Right atrium auricular region (tissue), 2 donors: ENCODE results near the gene INTS6. TPM values are rescaled to one million over a fixed set of nuclear protein-coding genes. Genes with fewer than 3 reads are reported as not detected.

Experiments used
- DNase-seq: peaks from one replicate; pipeline ENCODE4 v3.0.0-alpha.2; 2019; ENCODE audit warnings: low spot score
- H3K27ac ChIP-seq, 2 donors: fragments of 200-600 bp; sonication (generic); 1 replicate in 1 of 2; 2 replicates in 1 of 2; pipeline ENCODE4 v1.5.1; 2016 to 2019
- H3K27me3 ChIP-seq, 2 donors: fragments of 200-600 bp; sonication (generic); one replicate each; pipeline versions ENCODE4 v1.5.1 to v1.6.0; 2017 to 2019
- H3K36me3 ChIP-seq: fragments of 200-600 bp; sonication (generic); one replicate; pipeline ENCODE4 v1.5.1; 2016
- H3K4me1 ChIP-seq, 2 donors: fragments of 200-600 bp; sonication (generic); one replicate each; pipeline versions ENCODE4 v1.5.1 to v1.6.0; 2017 to 2019
- H3K4me3 ChIP-seq, 2 donors: fragments of 200-600 bp; sonication (generic); 1 replicate in 1 of 2; 2 replicates in 1 of 2; pipeline ENCODE4 v1.5.1; 2017 to 2019; ENCODE audit warnings: mild to moderate bottlenecking in 1 of 2, moderate library complexity in 1 of 2
- H3K9me3 ChIP-seq, 2 donors: fragments of 200-600 bp; sonication (generic); one replicate each; pipeline ENCODE4 v1.5.1; 2019
- total RNA-seq, 2 donors: library from RNA; depleted of rRNA; stranded (reverse); fragments of >200 nt; gene quantifications; one replicate each; pipeline ENCODE4 v1.1.0, GENCODE V29; 2016
- TF ChIP-seq, protein P1 (sequence below), 2 donors: fragments of 200-600 bp; sonication (generic); IDR thresholded peaks; one replicate each; pipeline ENCODE4 v1.5.1; 2019; ENCODE audit warnings: antibody characterized with exemption in 2 of 2

The INTS6 gene
- total RNA-seq, 2 donors from 2014 or later, result 18.7 to 27.6 TPM

DNA sequence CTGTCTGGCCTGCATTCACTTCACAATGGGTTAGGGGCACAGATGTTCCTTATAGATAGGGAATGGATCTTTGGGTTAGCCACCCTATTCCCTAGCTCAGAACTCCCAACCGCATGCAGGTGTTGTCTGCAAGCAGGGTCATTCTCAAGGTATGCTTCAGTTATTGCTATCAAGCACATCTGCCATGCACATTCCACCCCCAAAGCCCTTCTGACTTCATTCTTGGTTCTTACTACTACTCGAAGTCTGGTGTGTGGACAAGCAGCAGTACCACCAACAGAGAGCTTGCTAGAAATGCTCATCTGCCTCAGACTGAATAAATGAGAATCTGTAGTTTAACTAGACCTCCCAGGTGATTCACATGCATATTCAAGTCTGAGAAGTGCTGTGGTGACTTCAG, 82.0 kb downstream of the INTS6 start:
- Histone ChIP-seq H3K4me1 (no peaks in the 10 kb centered on the region), H3K4me3 (no peak overlapping the region), H3K27me3 (no peaks in the 10 kb centered on the region), H3K36me3 (peaks cover 62% of the 10 kb centered on the region), H3K9me3 (no peaks in the 10 kb centered on the region), H3K27ac (no peak overlapping the region)
- no peak for DNase-seq
- TF ChIP-seq, protein P1, sequence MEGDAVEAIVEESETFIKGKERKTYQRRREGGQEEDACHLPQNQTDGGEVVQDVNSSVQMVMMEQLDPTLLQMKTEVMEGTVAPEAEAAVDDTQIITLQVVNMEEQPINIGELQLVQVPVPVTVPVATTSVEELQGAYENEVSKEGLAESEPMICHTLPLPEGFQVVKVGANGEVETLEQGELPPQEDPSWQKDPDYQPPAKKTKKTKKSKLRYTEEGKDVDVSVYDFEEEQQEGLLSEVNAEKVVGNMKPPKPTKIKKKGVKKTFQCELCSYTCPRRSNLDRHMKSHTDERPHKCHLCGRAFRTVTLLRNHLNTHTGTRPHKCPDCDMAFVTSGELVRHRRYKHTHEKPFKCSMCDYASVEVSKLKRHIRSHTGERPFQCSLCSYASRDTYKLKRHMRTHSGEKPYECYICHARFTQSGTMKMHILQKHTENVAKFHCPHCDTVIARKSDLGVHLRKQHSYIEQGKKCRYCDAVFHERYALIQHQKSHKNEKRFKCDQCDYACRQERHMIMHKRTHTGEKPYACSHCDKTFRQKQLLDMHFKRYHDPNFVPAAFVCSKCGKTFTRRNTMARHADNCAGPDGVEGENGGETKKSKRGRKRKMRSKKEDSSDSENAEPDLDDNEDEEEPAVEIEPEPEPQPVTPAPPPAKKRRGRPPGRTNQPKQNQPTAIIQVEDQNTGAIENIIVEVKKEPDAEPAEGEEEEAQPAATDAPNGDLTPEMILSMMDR (IDR thresholded peaks at IDR 0.05), result no peak

DNA sequence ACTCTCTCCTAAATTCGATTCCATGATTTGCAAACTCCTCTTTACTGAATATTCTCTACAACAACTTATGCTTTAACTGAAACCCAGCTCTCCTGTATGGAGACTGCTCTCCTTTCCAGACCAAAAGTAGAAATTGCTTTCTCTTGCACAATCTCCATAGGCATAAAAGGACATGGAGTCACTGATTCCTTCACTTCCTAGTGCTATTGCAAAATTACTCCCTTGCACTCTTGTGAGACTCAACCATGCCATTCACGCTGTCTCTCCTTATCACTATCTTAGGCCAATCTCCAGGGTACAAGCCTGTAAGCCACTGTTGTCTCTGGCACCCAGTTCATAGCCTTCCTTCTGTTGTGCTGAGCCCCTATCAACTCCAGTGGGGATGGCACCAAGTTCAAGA, 82.7 kb downstream of the INTS6 start:
- no peak for DNase-seq
- Histone ChIP-seq H3K9me3 (no peaks in the 10 kb centered on the region), H3K27me3 (no peaks in the 10 kb centered on the region), H3K27ac (no peak overlapping the region), H3K4me3 (no peak overlapping the region), H3K4me1 (no peaks in the 10 kb centered on the region), H3K36me3 (peaks cover 56% of the 10 kb centered on the region)
- TF ChIP-seq, protein P1 (IDR thresholded peaks at IDR 0.05), result no peak

DNA sequence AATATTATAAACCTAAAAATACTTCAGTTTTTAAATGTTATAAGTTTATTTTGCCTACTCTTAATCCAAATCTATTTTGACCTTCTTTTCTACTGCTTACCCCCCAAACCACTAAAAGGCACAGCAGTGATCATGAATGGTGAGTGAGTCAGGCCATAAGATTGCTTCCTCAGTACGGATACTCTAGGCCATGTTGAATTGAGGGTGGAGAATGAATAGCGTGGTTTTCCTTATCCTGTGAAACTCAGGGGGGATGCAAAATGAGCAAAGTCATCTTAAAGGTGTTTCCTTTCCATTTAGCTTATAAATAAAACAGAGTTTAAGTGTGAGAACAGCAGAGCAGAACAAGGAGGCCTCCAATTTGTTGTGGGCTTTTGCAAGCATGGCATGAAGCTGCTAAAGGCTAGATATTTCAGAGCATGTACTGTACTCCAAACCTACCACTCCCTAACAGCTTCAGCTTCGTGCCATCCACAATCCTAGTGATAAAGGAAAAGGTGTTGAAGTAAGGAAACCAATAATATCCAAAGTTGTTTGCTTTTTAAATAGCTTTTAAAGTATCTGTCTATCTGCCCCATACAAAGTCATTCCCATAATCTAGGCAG, 88.3 kb downstream of the INTS6 start:
- Histone ChIP-seq H3K4me1 (no peaks in the 10 kb centered on the region), H3K4me3 (no peak overlapping the region), H3K9me3 (no peaks in the 10 kb centered on the region), H3K27me3 (no peaks in the 10 kb centered on the region), H3K36me3 (peaks cover 25% of the 10 kb centered on the region), H3K27ac (no peak overlapping the region)
- TF ChIP-seq, protein P1 (IDR thresholded peaks at IDR 0.05), result no peak
- no peak for DNase-seq

DNA sequence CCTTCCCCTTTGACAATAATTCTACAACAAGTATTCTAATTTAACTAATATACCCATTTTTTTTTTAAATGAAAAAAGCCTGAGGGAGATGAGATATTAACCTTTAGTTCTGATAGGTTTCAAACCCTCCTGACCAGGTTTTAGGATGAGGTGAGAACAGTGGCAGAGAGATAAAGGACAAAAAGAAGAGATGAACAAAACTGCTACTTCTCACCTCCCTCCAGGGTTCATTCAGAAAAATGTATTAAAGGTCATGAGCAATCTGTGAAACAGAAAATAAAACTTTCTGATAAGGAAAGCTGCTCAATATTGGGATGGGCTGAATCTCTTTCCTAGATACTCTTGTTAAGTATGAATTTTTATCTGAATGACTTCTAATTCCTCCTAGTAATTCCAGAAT, 89.2 kb downstream of the INTS6 start:
- TF ChIP-seq, protein P1 (IDR thresholded peaks at IDR 0.05), result no peak
- no peaks in the 10 kb centered on the region for H3K4me1 ChIP-seq
- H3K27me3 ChIP-seq, result no peaks in the 10 kb centered on the region
- no peak overlapping the region for H3K4me3 ChIP-seq
- no peak overlapping the region for H3K27ac ChIP-seq
- H3K36me3 ChIP-seq, result peaks cover 18% of the 10 kb centered on the region
- H3K9me3 ChIP-seq, result no peaks in the 10 kb centered on the region
- no peak for DNase-seq

DNA sequence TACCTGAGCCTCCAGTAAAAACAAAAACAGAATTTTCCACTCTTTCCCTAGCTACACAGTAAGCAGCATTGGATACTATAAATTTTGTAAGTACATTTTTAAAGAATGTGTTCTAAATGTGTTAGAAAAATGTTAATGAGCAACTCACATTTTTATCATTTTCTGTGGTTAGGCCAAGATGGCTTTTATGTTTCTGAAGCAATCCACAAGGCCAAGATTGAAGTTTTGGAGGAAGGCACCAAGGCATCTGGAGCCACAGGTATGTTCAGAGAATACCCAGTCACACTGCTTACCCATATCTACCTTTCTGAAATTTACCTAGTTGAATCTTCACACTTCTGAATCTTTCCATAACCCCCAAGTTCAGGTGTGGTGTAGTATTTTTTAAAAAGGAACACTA, 91.7 kb downstream of the INTS6 start:
- DNase-seq, result no peak
- TF ChIP-seq, protein P1 (IDR thresholded peaks at IDR 0.05), result no peak
- Histone ChIP-seq H3K36me3 (peaks cover 12% of the 10 kb centered on the region), H3K27ac (no peak overlapping the region), H3K9me3 (no peaks in the 10 kb centered on the region), H3K4me1 (no peaks in the 10 kb centered on the region), H3K27me3 (no peaks in the 10 kb centered on the region), H3K4me3 (no peak overlapping the region)

DNA sequence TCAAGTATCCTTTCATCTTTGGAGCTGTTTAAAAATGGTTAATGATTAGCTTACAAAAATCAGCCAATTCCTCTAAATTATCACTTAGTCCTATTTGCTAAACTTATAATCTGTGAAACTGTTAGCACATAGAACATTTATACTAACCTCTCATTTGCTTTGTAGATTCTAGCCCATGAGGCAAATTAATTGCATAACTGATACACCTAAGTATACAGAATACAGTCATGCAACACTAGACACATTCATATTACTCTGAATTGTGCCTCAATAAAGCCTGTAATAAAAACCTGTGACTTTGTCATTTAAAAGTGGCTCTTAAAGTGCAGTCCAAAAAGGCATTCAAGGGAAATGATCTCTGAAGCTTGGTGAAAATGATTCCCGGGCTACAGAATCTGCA, 92.3 kb downstream of the INTS6 start:
- Histone ChIP-seq H3K27ac (no peak overlapping the region), H3K36me3 (peaks cover 12% of the 10 kb centered on the region), H3K4me3 (no peak overlapping the region), H3K9me3 (no peaks in the 10 kb centered on the region), H3K4me1 (no peaks in the 10 kb centered on the region), H3K27me3 (no peaks in the 10 kb centered on the region)
- no peak for DNase-seq
- TF ChIP-seq, protein P1 (IDR thresholded peaks at IDR 0.05), result no peak
